ENCODE measurements around the gene CDYL2.

GRCh38 chr16:80705596-80705995, 98.8 kb downstream of the CDYL2 start:
- TF ChIP-seq FOXP2 (optimal IDR thresholded peaks at IDR 0.05; ENCODE audit: control extremely low read depth, extremely low read length, insufficient read depth), result no peak
- TF ChIP-seq POLR2AphosphoS5 (IDR thresholded peaks at IDR 0.05; ENCODE audit: borderline replicate concordance, low read depth, low read length), result no peak
- no peak for TF ChIP-seq EZH2 (IDR thresholded peaks at IDR 0.05)
